HG03039 (cell line): ENCODE data around the gene THOC7.

Source experiments
- ATAC-seq: cut with Tn5 transposase; IDR thresholded peaks from one replicate; pipeline ENCODE4 v1.9.1; 2021; ENCODE audit warnings: mild to moderate bottlenecking, moderate library complexity; ENCODE audit not compliant: unreplicated experiment

Gene THOC7

GRCh38 chr3:63863150-63864007 is at the start of gene THOC7, which contains the start of gene ATXN7:
TSS of gene THOC7 (minus strand) at chr3:63863805. CDS start at chr3:63863790, 15 bp downstream.
TSS of gene ATXN7 (plus strand) at chr3:63863867. CDS start at chr3:63912599, 48,732 bp downstream.
- peak; percentile 78 for ATAC-seq

- peak; percentile 9 for ATAC-seq
Measured at GRCh38 chr3:63912768-63913588, 49.4 kb upstream of the THOC7 start.

GRCh38 chr3:63911873-63912767 is 48.5 kb upstream of the THOC7 start, which contains the start of gene SCAANT1:
TSS of gene SCAANT1 (minus strand) at chr3:63912383.
- ATAC-seq, result peak; percentile 73

- no peak for ATAC-seq
Measured at GRCh38 chr3:63911509-63911872, 47.9 kb upstream of the THOC7 start.

GRCh38 chr3:63910891-63911290 is 47.3 kb upstream of the THOC7 start:
- ATAC-seq, result no peak

- ATAC-seq, result no peak
Measured at GRCh38 chr3:63910001-63910400, 46.4 kb upstream of the THOC7 start.

- no peak for ATAC-seq
Measured at GRCh38 chr3:63909431-63909830, 45.8 kb upstream of the THOC7 start.

- no peak for ATAC-seq
Measured at GRCh38 chr3:63908776-63909175, 45.2 kb upstream of the THOC7 start.

- no peak for ATAC-seq
Measured at GRCh38 chr3:63908081-63908736, 44.6 kb upstream of the THOC7 start.

- ATAC-seq, result no peak
Measured at GRCh38 chr3:63905731-63906620, 42.4 kb upstream of the THOC7 start.

- ATAC-seq, result no peak
Measured at GRCh38 chr3:63900459-63900858, 36.9 kb upstream of the THOC7 start.

GRCh38 chr3:63900010-63900409 is 36.4 kb upstream of the THOC7 start:
- ATAC-seq, result no peak

- ATAC-seq, result peak; percentile 71
Measured at GRCh38 chr3:63896332-63897030, 32.9 kb upstream of the THOC7 start.

- ATAC-seq, result no peak
Measured at GRCh38 chr3:63895422-63896189, 32.0 kb upstream of the THOC7 start.

GRCh38 chr3:63892773-63893352 is 29.3 kb upstream of the THOC7 start:
- no peak for ATAC-seq

- no peak for ATAC-seq
Measured at GRCh38 chr3:63891518-63891917, 27.9 kb upstream of the THOC7 start.

- ATAC-seq, result no peak
Measured at GRCh38 chr3:63886858-63887257, 23.3 kb upstream of the THOC7 start.
